ENCODE data around the gene ZC3H12D. TPM values are rescaled to one million over a fixed set of nuclear protein-coding genes. Genes with fewer than 3 reads are reported as not detected.

Gene ZC3H12D
- total RNA-seq, 4 donors from 2014 or later = 0.42 to 2.2 (median 0.92) TPM

DNA sequence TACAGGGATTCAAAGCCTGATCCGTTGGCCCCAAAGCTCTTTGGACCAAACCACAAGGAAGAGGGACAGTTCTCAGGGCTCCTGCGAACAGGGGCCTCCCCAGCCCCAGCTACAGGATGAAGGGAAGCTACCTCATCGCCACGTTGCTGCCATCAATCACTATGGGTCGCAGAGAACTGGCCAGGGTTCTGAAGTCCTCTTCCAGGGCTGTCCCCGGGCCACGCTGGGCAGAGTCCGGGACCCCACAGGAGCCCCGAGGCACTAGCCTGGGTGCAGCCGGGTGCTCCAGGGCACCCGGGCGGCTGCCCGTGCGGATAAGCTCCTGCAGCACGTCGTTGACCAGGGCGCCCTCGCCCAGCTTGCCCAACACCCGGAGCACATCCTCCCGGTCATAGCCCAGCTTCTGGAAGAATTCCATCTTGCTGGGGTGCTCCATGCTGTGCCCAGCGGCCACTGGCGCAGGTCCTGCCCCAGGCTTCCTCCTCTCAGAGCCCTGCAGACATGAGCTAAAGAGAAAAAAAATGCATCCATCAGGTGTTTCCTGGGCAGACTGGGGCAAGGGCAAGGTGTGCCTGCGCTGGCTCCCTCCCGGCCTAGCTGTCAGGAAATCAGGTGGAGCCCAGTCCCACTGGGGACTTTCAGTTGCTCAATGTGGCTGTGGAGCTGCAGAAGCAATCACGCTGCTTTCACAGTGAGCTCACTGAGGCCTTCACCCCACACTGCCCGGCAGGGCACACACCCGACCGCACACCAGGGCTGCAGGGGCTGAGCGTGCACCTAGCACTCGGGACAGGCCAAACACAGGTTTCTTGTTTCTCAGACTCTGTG lies 10.5 kb downstream of the ZC3H12D start:
- intact Hi-C loops (cut with DNase I; ENCODE audit: low total_unique reads) = no loop called here
- WGBS, 2 donors = 62 to 74% methylated on average over 17 to 27 of the region's 30 CpGs
- TF ChIP-seq, protein P1, sequence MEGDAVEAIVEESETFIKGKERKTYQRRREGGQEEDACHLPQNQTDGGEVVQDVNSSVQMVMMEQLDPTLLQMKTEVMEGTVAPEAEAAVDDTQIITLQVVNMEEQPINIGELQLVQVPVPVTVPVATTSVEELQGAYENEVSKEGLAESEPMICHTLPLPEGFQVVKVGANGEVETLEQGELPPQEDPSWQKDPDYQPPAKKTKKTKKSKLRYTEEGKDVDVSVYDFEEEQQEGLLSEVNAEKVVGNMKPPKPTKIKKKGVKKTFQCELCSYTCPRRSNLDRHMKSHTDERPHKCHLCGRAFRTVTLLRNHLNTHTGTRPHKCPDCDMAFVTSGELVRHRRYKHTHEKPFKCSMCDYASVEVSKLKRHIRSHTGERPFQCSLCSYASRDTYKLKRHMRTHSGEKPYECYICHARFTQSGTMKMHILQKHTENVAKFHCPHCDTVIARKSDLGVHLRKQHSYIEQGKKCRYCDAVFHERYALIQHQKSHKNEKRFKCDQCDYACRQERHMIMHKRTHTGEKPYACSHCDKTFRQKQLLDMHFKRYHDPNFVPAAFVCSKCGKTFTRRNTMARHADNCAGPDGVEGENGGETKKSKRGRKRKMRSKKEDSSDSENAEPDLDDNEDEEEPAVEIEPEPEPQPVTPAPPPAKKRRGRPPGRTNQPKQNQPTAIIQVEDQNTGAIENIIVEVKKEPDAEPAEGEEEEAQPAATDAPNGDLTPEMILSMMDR (IDR thresholded peaks at IDR 0.05) = no peak
- no peak for TF ChIP-seq POLR2A (IDR thresholded peaks at IDR 0.05)
- DNase-seq (ENCODE audit: low spot score in 2 of 2) = no peak
- H3K4me3 ChIP-seq (ENCODE audit: low read depth, poor library complexity, severe bottlenecking) = no peak overlapping the region

DNA sequence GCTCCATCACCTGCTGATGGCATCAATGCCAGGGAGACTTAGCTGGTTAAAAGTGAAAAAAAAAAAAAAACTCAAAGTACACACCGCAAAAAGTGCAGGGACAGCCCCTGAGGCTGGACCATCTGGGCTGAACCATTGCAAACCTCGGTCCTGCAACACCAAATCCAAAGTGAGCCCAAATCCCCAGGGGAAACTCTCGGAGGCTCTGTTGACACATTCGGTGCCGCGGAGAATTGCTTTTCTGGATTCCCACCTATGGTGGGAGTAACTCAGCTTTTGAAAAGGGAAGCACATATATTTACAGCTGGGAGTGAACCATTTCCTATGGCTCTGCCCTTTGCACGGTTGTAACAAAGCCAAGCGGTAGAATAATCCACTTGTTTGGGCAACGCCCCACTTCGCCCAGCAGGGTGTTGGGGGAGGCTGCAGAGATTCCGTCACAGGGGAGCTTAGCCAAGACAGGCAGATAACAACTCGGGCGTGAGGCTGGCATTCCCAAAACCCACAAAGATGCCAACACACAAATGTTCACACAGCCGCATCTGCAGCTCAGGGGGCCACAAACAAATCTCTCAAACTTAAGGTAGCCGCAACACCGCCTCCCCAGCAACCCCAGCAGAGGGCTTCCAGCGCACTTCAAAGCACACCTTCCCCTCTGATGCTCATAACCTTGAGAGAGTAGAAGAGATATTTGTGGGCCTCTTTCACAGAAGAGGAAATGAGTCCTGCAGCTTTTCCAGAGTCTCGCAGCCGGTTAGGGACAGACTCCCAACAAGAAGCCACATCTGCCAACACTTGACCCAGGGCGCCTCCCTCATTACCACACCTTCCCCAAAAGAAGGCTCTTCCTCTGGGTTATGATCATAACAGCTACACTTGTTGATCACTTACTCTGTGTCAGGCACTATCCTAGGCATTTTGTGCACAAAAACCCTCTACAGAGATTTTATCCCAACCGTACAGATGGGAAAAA lies 11.4 kb downstream of the ZC3H12D start:
- no peak for DNase-seq (ENCODE audit: low spot score in 2 of 2)
- H3K4me3 ChIP-seq (ENCODE audit: low read depth, poor library complexity, severe bottlenecking) = no peak overlapping the region
- TF ChIP-seq, protein P1 (IDR thresholded peaks at IDR 0.05) = no peak
- TF ChIP-seq POLR2A (IDR thresholded peaks at IDR 0.05) = no peak
- intact Hi-C loops (cut with DNase I; ENCODE audit: low total_unique reads) = no loop called here
- 46 to 56% methylated on average over 17 to 21 of the region's 21 CpGs for WGBS, 2 donors

DNA sequence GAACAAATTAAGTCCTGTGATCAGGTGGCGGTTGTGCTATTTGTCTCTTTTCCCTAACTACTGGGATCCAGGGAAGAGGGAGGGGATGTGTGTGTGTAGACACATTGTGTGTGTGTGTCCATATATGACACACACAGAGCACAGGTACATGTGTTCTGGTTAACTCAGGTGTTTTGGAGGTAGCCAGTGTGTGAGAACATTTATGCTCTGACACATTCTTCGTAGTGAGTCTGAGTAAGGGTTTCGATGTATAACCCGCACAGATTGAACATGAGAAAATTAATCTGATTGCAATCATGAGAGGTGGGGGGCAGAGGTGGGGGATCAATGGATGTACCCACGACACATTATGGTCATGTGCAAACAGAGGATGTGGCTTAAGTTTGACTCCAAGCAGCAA lies 12.6 kb downstream of the ZC3H12D start:
- WGBS, 2 donors = 95 to 96% methylated on average over 5 of the region's 5 CpGs
- no peak for TF ChIP-seq POLR2A (IDR thresholded peaks at IDR 0.05)
- TF ChIP-seq, protein P1 (IDR thresholded peaks at IDR 0.05) = no peak
- H3K4me3 ChIP-seq (ENCODE audit: low read depth, poor library complexity, severe bottlenecking) = no peak overlapping the region
- intact Hi-C loops (cut with DNase I; ENCODE audit: low total_unique reads) = no loop called here
- DNase-seq (ENCODE audit: low spot score in 2 of 2) = no peak

DNA sequence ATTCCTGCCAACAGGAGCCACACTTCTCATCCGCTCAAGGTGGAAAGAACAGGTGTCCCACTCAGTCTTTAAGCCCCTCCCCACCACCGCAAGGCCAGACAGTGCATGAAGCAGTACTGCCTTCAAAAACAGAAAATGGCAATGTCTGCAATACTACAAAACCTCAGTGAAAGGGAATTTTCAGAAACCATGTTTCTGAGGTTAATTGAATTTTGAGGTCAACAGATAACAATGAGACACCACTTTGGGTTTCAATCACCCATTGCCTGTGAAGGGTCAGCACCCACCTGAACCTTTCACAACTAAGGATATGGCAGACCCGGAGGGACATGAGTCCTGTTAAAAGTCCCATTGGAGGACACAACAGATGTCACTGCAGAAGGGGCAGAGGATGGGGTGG lies 13.0 kb downstream of the ZC3H12D start:
- intact Hi-C loops (cut with DNase I; ENCODE audit: low total_unique reads) = no loop called here
- TF ChIP-seq POLR2A (IDR thresholded peaks at IDR 0.05) = no peak
- TF ChIP-seq, protein P1 (IDR thresholded peaks at IDR 0.05) = no peak
- WGBS, 2 donors = 68 to 98% methylated on average over 3 of the region's 3 CpGs
- no peak overlapping the region for H3K4me3 ChIP-seq (ENCODE audit: low read depth, poor library complexity, severe bottlenecking)
- no peak for DNase-seq (ENCODE audit: low spot score in 2 of 2)

DNA sequence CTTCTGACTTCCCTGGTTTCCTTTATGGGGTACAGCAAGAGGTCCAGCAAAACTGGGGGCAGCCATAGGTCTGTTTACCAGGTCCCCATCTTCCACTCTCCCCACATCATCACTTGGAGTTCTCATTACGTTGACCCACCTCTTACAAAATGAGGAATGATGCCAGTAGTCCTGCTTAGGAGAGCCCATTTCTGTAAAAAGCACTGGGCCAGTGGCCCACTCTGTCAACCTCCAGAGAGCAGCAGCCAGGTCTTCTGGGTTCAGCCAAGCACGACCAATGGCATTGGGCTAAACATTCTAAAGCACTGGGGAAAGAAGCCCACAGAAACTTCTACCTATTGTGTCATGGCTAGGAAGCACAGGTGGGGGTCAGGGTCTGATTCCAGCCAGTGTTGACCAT lies 13.9 kb downstream of the ZC3H12D start:
- 91 to 98% methylated on average over 2 of the region's 2 CpGs for WGBS, 2 donors
- no peak for TF ChIP-seq POLR2A (IDR thresholded peaks at IDR 0.05)
- intact Hi-C loops (cut with DNase I; ENCODE audit: low total_unique reads) = no loop called here
- no peak for DNase-seq (ENCODE audit: low spot score in 2 of 2)
- no peak overlapping the region for H3K4me3 ChIP-seq (ENCODE audit: low read depth, poor library complexity, severe bottlenecking)

DNA sequence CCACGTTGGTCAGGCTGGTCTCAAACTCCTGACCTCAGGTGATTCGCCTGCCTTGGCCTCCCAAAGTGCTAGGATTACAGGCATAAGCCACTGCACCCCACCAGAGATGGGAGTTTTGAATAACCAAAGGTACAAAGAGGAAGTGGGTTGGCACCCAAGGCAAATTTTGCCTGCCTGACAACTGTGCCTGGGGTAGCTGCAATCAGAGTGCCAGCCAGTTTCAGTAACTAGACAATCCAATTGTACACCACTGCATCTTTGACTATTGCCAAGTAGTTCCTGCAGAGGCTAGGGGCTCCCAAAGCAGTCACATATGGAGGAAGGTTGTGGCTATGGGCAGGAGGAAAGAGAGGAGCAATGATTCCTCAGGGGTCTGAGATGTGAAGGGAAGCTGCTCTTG lies 16.6 kb downstream of the ZC3H12D start:
- 66 to 80% methylated on average over 2 of the region's 2 CpGs for WGBS, 2 donors
- no peak overlapping the region for H3K4me3 ChIP-seq (ENCODE audit: low read depth, poor library complexity, severe bottlenecking)
- no peak for DNase-seq (ENCODE audit: low spot score in 2 of 2)
- TF ChIP-seq, protein P1 (IDR thresholded peaks at IDR 0.05) = no peak
- intact Hi-C loops (cut with DNase I; ENCODE audit: low total_unique reads) = no loop called here

All from lower leg skin (tissue), 4 donors.